HCT116 (cell line): ENCODE data around the gene PDE4A. TPM values are rescaled to one million over a fixed set of nuclear protein-coding genes. Genes with fewer than 3 reads are reported as not detected.
A peak's percentile ranks its signal among the peaks of the same experiment; 100 is the strongest.

ENCODE experiments used
- ATAC-seq: fragments of 200-7000 bp; cut with Tn5 transposase; 2 replicates; pipeline ENCODE4 v1.9.1; 2020; ENCODE audit warnings: mild to moderate bottlenecking, moderate library complexity
- BruUV-seq: library from RNA; stranded (reverse); fragments of 400-500 nt; replicated peaks from 2 replicates; lab custom pipeline; 2021; lab: Mats Ljungman, UMichigan
- CTCF ChIA-PET: fragments of 300-600 bp; sonication (Branson Sonifier 250); formaldehyde crosslinking; loops from one replicate; lab custom pipeline; 2021; ENCODE audit warnings: antibody characterized with exemption; lab: Charles Lee
- POLR2A ChIA-PET: fragments of 300-600, 350-600 bp; sonication (Branson Sonifier 250); formaldehyde crosslinking; loops from one replicate; lab custom pipeline; 2021; ENCODE audit warnings: antibody characterized with exemption; lab: Charles Lee
- RAD21 ChIA-PET, 2 experiments: fragments of 300-600 bp; sonication (Branson Sonifier 250); formaldehyde crosslinking; loops; one replicate each; lab custom pipeline; 2023; ENCODE audit warnings: low total read pairs in 2 of 2; ENCODE audit not compliant: uncharacterized antibody in 2 of 2, unreplicated experiment in 2 of 2, low non-redundant PET in 1 of 2; lab: Charles Lee
- DNase-seq: peaks from one replicate; pipeline ENCODE4 v3.0.0-alpha.2; 2010; ENCODE audit warnings: low read depth, low spot score
- H2AFZ ChIP-seq: fragments of 200-600 bp; shearing (Covaris generic), sonication (generic); 2 replicates; pipeline ENCODE4 v1.6.1; 2017; ENCODE audit warnings: low read depth, mixed run types, mixed read lengths, antibody characterized with exemption, low read length; ENCODE audit not compliant: poor library complexity, severe bottlenecking
- H3K27ac ChIP-seq: 2 replicates; pipeline ENCODE4 v1.5.1; 2012; ENCODE audit warnings: low read depth, low read length
- H3K27me3 ChIP-seq: fragments of 200-600 bp; sonication (generic); 2 replicates; pipeline ENCODE4 v1.6.1; 2016; ENCODE audit warnings: mixed run types, low read length, mixed read lengths; ENCODE audit not compliant: insufficient read depth
- H3K36me3 ChIP-seq, 2 experiments: fragments of 200-500 bp in 1 of 2; fragments of 200-600 bp in 1 of 2; sonication (Bioruptor generic) in 1 of 2; sonication (generic) in 1 of 2; 2 replicates each; pipeline versions ENCODE4 v1.5.1 to v1.6.1; 2014 to 2016; ENCODE audit warnings: low read length in 2 of 2, inconsistent platforms in 1 of 2, mixed read lengths in 1 of 2, mixed run types in 1 of 2; ENCODE audit not compliant: insufficient read depth in 2 of 2, control insufficient read depth in 1 of 2
- H3K4me1 ChIP-seq, 2 experiments: fragments of 200-600 bp in 1 of 2; sonication (generic) in 1 of 2; 2 replicates each; pipeline versions ENCODE4 v1.5.1 to v1.6.1; 2012 to 2017; ENCODE audit warnings: low read length in 2 of 2, inconsistent platforms in 1 of 2, mild to moderate bottlenecking in 1 of 2, mixed read lengths in 1 of 2, mixed run types in 1 of 2, moderate library complexity in 1 of 2; ENCODE audit not compliant: insufficient read depth in 2 of 2, control insufficient read depth in 1 of 2
- H3K4me2 ChIP-seq: fragments of 200-600 bp; sonication (generic); 2 replicates; pipeline ENCODE4 v1.6.1; 2017; ENCODE audit warnings: mixed run types, low read length, mixed read lengths
- H3K4me3 ChIP-seq, 2 experiments: fragments of 200-600 bp in 1 of 2; sonication (generic) in 1 of 2; replicated peaks in 1 of 2; 2 replicates each; pipeline ENCODE4 v1.5.1; 2011 to 2016; ENCODE audit warnings: low read length in 2 of 2, control low read depth in 1 of 2, low read depth in 1 of 2, mild to moderate bottlenecking in 1 of 2, mixed read lengths in 1 of 2, mixed run types in 1 of 2
- H3K79me2 ChIP-seq: fragments of 200-600 bp; sonication (generic); 2 replicates; pipeline ENCODE4 v1.6.1; 2017; ENCODE audit warnings: mild to moderate bottlenecking, mixed run types, low read length, moderate library complexity, mixed read lengths; ENCODE audit not compliant: insufficient read depth
- H3K9ac ChIP-seq: fragments of 200-600 bp; sonication (generic); 2 replicates; pipeline ENCODE4 v1.6.1; 2016; ENCODE audit warnings: low read length, mixed read lengths
- H3K9me2 ChIP-seq: fragments of 200-600 bp; sonication (generic), shearing (Covaris generic); 2 replicates; pipeline ENCODE4 v1.6.1; 2017; ENCODE audit warnings: mixed run types, mild to moderate bottlenecking, moderate library complexity; ENCODE audit not compliant: insufficient read depth
- H3K9me3 ChIP-seq, 2 experiments: fragments of 200-500 bp in 1 of 2; fragments of 200-600 bp in 1 of 2; sonication (Bioruptor generic) in 1 of 2; sonication (generic) in 1 of 2; 2 replicates each; pipeline ENCODE4 v1.6.1; 2014 to 2017; ENCODE audit warnings: low read length in 2 of 2, mixed read lengths in 2 of 2, inconsistent platforms in 1 of 2, low read depth in 1 of 2, mild to moderate bottlenecking in 1 of 2, mixed run types in 1 of 2, moderate library complexity in 1 of 2; ENCODE audit not compliant: control insufficient read depth in 1 of 2, insufficient read depth in 1 of 2
- H4K20me1 ChIP-seq: fragments of 200-600 bp; sonication (generic), shearing (Covaris generic); 2 replicates; pipeline ENCODE4 v1.6.1; 2017; ENCODE audit warnings: mixed run types, mild to moderate bottlenecking, moderate library complexity; ENCODE audit not compliant: insufficient read depth
- CBX3 ChIP-seq: IDR thresholded peaks from 2 replicates; pipeline ENCODE4 v1.6.1; 2012; ENCODE audit warnings: low read depth
- CTCF ChIP-seq, 3 experiments: fragments of 200-600 bp in 1 of 3; sonication (generic) in 1 of 3; IDR thresholded peaks in 2 of 3; conservative IDR thresholded peaks in 1 of 3; 2 replicates each; pipeline ENCODE4 v1.5.1; 2012 to 2017; ENCODE audit warnings: low read depth in 2 of 3, low read length in 2 of 3, antibody characterized with exemption in 1 of 3, borderline replicate concordance in 1 of 3, control low read depth in 1 of 3, mild to moderate bottlenecking in 1 of 3, mixed read lengths in 1 of 3, mixed run types in 1 of 3, moderate library complexity in 1 of 3; ENCODE audit not compliant: insufficient read depth in 1 of 3
- EGR1 ChIP-seq: IDR thresholded peaks from 2 replicates; pipeline ENCODE4 v1.6.1; 2012; ENCODE audit warnings: low read depth
- MAX ChIP-seq: IDR thresholded peaks from 2 replicates; pipeline ENCODE4 v1.6.1; 2012
- SP1 ChIP-seq: IDR thresholded peaks from 2 replicates; pipeline ENCODE4 v1.6.1; 2012; ENCODE audit warnings: low read depth
- TCF7L2 ChIP-seq: IDR thresholded peaks from 2 replicates; pipeline ENCODE4 v1.7.0; 2011; ENCODE audit warnings: borderline replicate concordance, inconsistent platforms; ENCODE audit not compliant: insufficient read depth, insufficient read length; ENCODE audit errors: extremely low read depth
- intact Hi-C: fragments of 100-400 bp; cut with micrococcal nuclease; formaldehyde crosslinking; loops from 2 replicates; pipeline ENCODE4 v1.10.0; 2022
- total RNA-seq: library from RNA; stranded (reverse); gene quantifications from one replicate; pipeline ENCODE4 v1.2.1, GENCODE V29; 2021; ENCODE audit not compliant: unreplicated experiment

Gene PDE4A
- total RNA-seq, 1 experiment from 2014 or later = 33.7 TPM

GRCh38 chr19:10416380-10417257 is 3.7 kb upstream of the PDE4A start:
- TF ChIP-seq CBX3 (peak; percentile 92), CTCF (IDR thresholded peaks at IDR 0.05 in 2 of 3, conservative IDR thresholded peaks at IDR 0.05 in 1 of 3; ENCODE audit: borderline replicate concordance in 1 of 3, insufficient read depth in 1 of 3, low read depth in 2 of 3, low read length in 2 of 3) (peak; percentile 80 to 99 (median 92)), MAX (no peak), EGR1 (peak; percentile 96), SP1 (peak; percentile 78), TCF7L2 (peak; percentile 39)
- Histone ChIP-seq H3K4me3 (peak overlapping the region; percentile 51 to 58), H3K4me1 (peaks cover 25 to 56% of the 10 kb centered on the region in 2 experiments), H3K9ac (peak overlapping the region; percentile 67), H3K79me2 (peaks cover 6% of the 10 kb centered on the region; the same call in 1 of the 2 replicates), H3K9me3 (no peaks in the 10 kb centered on the region), H3K27me3 (no peaks in the 10 kb centered on the region), H3K4me2 (peak overlapping the region; percentile 74), H3K9me2 (no peaks in the 10 kb centered on the region), H2AFZ (peak overlapping the region; percentile 53), H3K27ac (peak overlapping the region; percentile 89), H3K36me3 (no peaks in the 10 kb centered on the region), H4K20me1 (no peaks in the 10 kb centered on the region)
- BruUV-seq = no TSS peak
- ChIA-PET POLR2A (interaction anchor here (1.2 kb wide), 1 partner anchor 11 kb away, joined by 4 read pairs; no protein-coding TSS in a partner anchor), CTCF (interaction anchor here (0.6 to 3.3 kb wide), 15 partner anchors 9 to 367 kb away, joined by 3 to 60 read pairs (median 5); partner anchors contain the start of genes CDC37, DNM2 and ICAM5), RAD21 (no interaction called here)
- DNase-seq (peak; percentile 89), ATAC-seq (peak; percentile 56)
- intact Hi-C loops = no loop called here
